Fibroblast of lung (primary cell): ENCODE measurements around the gene KIR3DL2.

Experiments used
- EZH2 ChIP-seq: IDR thresholded peaks from 2 replicates; pipeline ENCODE4 v1.5.1; 2012; ENCODE audit warnings: low read length, control low read depth, mild to moderate bottlenecking; ENCODE audit errors: missing control alignments
- TF ChIP-seq, protein P1 (sequence below), 2 donors: IDR thresholded peaks in 1 of 2; conservative IDR thresholded peaks in 1 of 2; 1 replicate in 1 of 2; 2 replicates in 1 of 2; pipeline ENCODE4 v1.5.1; 2011 to 2012; ENCODE audit warnings: low read length in 2 of 2, control low read depth in 1 of 2, inconsistent platforms in 1 of 2, low read depth in 1 of 2, mild to moderate bottlenecking in 1 of 2

DNA sequence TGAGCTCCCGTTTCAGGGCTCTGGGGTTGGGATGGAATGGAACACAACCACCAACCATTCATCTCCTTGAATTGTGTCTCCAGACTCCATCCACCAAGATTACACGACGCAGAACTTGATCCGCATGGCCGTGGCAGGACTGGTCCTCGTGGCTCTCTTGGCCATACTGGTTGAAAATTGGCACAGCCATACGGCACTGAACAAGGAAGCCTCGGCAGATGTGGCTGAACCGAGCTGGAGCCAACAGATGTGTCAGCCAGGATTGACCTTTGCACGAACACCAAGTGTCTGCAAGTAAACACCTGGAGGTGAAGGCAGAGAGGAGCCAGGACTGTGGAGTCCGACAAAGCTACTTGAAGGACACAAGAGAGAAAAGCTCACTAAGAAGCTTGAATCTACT, 39.3 kb downstream of the KIR3DL2 start:
- no peak for TF ChIP-seq EZH2
- TF ChIP-seq, protein P1, sequence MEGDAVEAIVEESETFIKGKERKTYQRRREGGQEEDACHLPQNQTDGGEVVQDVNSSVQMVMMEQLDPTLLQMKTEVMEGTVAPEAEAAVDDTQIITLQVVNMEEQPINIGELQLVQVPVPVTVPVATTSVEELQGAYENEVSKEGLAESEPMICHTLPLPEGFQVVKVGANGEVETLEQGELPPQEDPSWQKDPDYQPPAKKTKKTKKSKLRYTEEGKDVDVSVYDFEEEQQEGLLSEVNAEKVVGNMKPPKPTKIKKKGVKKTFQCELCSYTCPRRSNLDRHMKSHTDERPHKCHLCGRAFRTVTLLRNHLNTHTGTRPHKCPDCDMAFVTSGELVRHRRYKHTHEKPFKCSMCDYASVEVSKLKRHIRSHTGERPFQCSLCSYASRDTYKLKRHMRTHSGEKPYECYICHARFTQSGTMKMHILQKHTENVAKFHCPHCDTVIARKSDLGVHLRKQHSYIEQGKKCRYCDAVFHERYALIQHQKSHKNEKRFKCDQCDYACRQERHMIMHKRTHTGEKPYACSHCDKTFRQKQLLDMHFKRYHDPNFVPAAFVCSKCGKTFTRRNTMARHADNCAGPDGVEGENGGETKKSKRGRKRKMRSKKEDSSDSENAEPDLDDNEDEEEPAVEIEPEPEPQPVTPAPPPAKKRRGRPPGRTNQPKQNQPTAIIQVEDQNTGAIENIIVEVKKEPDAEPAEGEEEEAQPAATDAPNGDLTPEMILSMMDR (conservative IDR thresholded peaks at IDR 0.05 in 1 of 2, IDR thresholded peaks at IDR 0.05 in 1 of 2; ENCODE audit: low read depth in 1 of 2, low read length in 2 of 2): no peak
